Fibroblast of lung (primary cell): ENCODE results near the gene GNAO1. TPM values are rescaled to one million over a fixed set of nuclear protein-coding genes. Genes with fewer than 3 reads are reported as not detected.
"Not testable (repeated sequence)": the region's sequence is repeated elsewhere in the genome, so short reads cannot be mapped to it uniquely, and the experiment has no call there.

Experiments
- DNase-seq, 2 donors: peaks; one replicate each; pipeline versions ENCODE4 v3.0.0 to v3.0.0-alpha.2; 2010; ENCODE audit warnings: low read depth in 2 of 2
- H2AFZ ChIP-seq: 2 replicates; pipeline ENCODE4 v1.5.1; 2012; ENCODE audit warnings: low read length, control low read depth, inconsistent platforms
- H3K27ac ChIP-seq: 2 replicates; pipeline ENCODE4 v1.5.1; 2011; ENCODE audit warnings: low read length, control low read depth; ENCODE audit not compliant: insufficient read depth
- H3K27me3 ChIP-seq: 2 replicates; pipeline ENCODE4 v1.5.1; 2011; ENCODE audit warnings: mild to moderate bottlenecking, low read length; ENCODE audit not compliant: control insufficient read depth, insufficient read depth
- H3K36me3 ChIP-seq: 2 replicates; pipeline ENCODE4 v1.5.1; 2011; ENCODE audit warnings: low read length; ENCODE audit not compliant: control insufficient read depth, insufficient read depth
- H3K4me1 ChIP-seq: 2 replicates; pipeline ENCODE4 v1.5.1; 2011; ENCODE audit warnings: low read length; ENCODE audit not compliant: control insufficient read depth, insufficient read depth; ENCODE audit errors: extremely low read depth
- H3K4me2 ChIP-seq: 2 replicates; pipeline ENCODE4 v1.5.1; 2011; ENCODE audit warnings: low read length, control low read depth; ENCODE audit not compliant: insufficient read depth; ENCODE audit errors: extremely low read depth
- H3K4me3 ChIP-seq, 4 experiments: fragments of 200-600 bp in 1 of 4; sonication (generic) in 1 of 4; replicated peaks in 1 of 4; 2 replicates each; pipeline ENCODE4 v1.5.1; 2011 to 2016; ENCODE audit warnings: low read length in 4 of 4, low read depth in 3 of 4, mild to moderate bottlenecking in 3 of 4, control low read depth in 2 of 4, inconsistent platforms in 1 of 4, mixed read lengths in 1 of 4; ENCODE audit not compliant: insufficient read depth in 1 of 4; ENCODE audit errors: control extremely low read depth in 1 of 4
- H3K79me2 ChIP-seq: 2 replicates; pipeline ENCODE4 v1.5.1; 2012; ENCODE audit warnings: mild to moderate bottlenecking, low read length, inconsistent platforms; ENCODE audit not compliant: control insufficient read depth, insufficient read depth
- H3K9ac ChIP-seq: 2 replicates; pipeline ENCODE4 v1.5.1; 2011; ENCODE audit warnings: mild to moderate bottlenecking, low read length, control low read depth; ENCODE audit not compliant: insufficient read depth
- H3K9me3 ChIP-seq: 2 replicates; pipeline ENCODE4 v1.5.1; 2012; ENCODE audit warnings: low read depth, low read length; ENCODE audit not compliant: control insufficient read depth, insufficient read depth
- H4K20me1 ChIP-seq: 2 replicates; pipeline ENCODE4 v1.5.1; 2011; ENCODE audit warnings: low read length; ENCODE audit not compliant: control insufficient read depth, insufficient read depth; ENCODE audit errors: extremely low read depth
- CTCF ChIP-seq, 2 donors: IDR thresholded peaks in 1 of 2; conservative IDR thresholded peaks in 1 of 2; 1 replicate in 1 of 2; 2 replicates in 1 of 2; pipeline ENCODE4 v1.5.1; 2011 to 2012; ENCODE audit warnings: low read length in 2 of 2, control low read depth in 1 of 2, inconsistent platforms in 1 of 2, low read depth in 1 of 2, mild to moderate bottlenecking in 1 of 2
- EZH2 ChIP-seq: IDR thresholded peaks from 2 replicates; pipeline ENCODE4 v1.5.1; 2012; ENCODE audit warnings: low read length, control low read depth, mild to moderate bottlenecking; ENCODE audit errors: missing control alignments
- polyA plus RNA-seq, 2 donors: library from polyadenylated mRNA; depleted of rRNA in 1 of 2; stranded (reverse) in 1 of 2; unstranded in 1 of 2; fragments of >200 nt; gene quantifications; 2 replicates each; pipeline ENCODE4 v1.2.1, GENCODE V29; 2011 to 2012; ENCODE audit warnings: missing spikeins in 1 of 2
- total RNA-seq: library from RNA; depleted of rRNA; stranded (reverse); fragments of >200 nt; gene quantifications from 2 replicates; pipeline ENCODE4 v1.2.1, GENCODE V29; 2014

The GNAO1 gene
- total and polyA plus RNA-seq, 2 donors (not counting 1 experiment from before 2014, with no cell fraction given): 0.14 to 0.17 TPM

GRCh38 chr16:56380778-56381485 is 189.6 kb downstream of the GNAO1 start:
- not testable (repeated sequence) for H3K36me3 ChIP-seq, H3K27me3 ChIP-seq, H3K9ac ChIP-seq, H3K4me2 ChIP-seq, H3K4me3 ChIP-seq, H3K27ac ChIP-seq, DNase-seq, H3K79me2 ChIP-seq, H4K20me1 ChIP-seq, H3K9me3 ChIP-seq, H2AFZ ChIP-seq, H3K4me1 ChIP-seq

- H3K4me2 ChIP-seq: no peak overlapping the region
- no peak overlapping the region for H3K9ac ChIP-seq
- H3K79me2 ChIP-seq: no peaks in the 10 kb centered on the region
- TF ChIP-seq CTCF (conservative IDR thresholded peaks at IDR 0.05 in 1 of 2, IDR thresholded peaks at IDR 0.05 in 1 of 2; ENCODE audit: low read depth in 1 of 2, low read length in 2 of 2) (no peak), EZH2 (no peak)
- no peak overlapping the region for H3K4me3 ChIP-seq
- peaks cover 8% of the 10 kb centered on the region for H3K36me3 ChIP-seq
- H3K9me3 ChIP-seq: no peaks in the 10 kb centered on the region
- no peak overlapping the region for H3K27ac ChIP-seq
- H2AFZ ChIP-seq: no peak overlapping the region
- H3K4me1 ChIP-seq: no peaks in the 10 kb centered on the region
- DNase-seq: no peak
- no peaks in the 10 kb centered on the region for H3K27me3 ChIP-seq
- no peaks in the 10 kb centered on the region for H4K20me1 ChIP-seq
These were observed 191.2 kb downstream of the GNAO1 start for GRCh38 chr16:56382459-56382858.

- Histone ChIP-seq H3K4me1 (no peaks in the 10 kb centered on the region), H3K36me3 (peaks cover 8% of the 10 kb centered on the region), H2AFZ (no peak overlapping the region), H3K27ac (no peak overlapping the region), H3K79me2 (no peaks in the 10 kb centered on the region), H3K9ac (no peak overlapping the region), H3K9me3 (no peaks in the 10 kb centered on the region), H4K20me1 (no peaks in the 10 kb centered on the region), H3K4me3 (no peak overlapping the region), H3K4me2 (no peak overlapping the region), H3K27me3 (no peaks in the 10 kb centered on the region)
- peak in 1 of 2 donors; percentile 83 for DNase-seq
- TF ChIP-seq CTCF (conservative IDR thresholded peaks at IDR 0.05 in 1 of 2, IDR thresholded peaks at IDR 0.05 in 1 of 2; ENCODE audit: low read depth in 1 of 2, low read length in 2 of 2) (no peak), EZH2 (no peak)
These were observed 191.6 kb downstream of the GNAO1 start for GRCh38 chr16:56382901-56383355.
